SU-DHL-6 (cell line): ENCODE results near the gene RIPK4.

Experiments
- EZH2phosphoT487 ChIP-seq: fragments of 200-600 bp; sonication (generic), shearing (Covaris generic); conservative IDR thresholded peaks from 2 replicates; pipeline ENCODE4 v1.6.1; 2018; ENCODE audit warnings: mild to moderate bottlenecking, antibody characterized with exemption, low read length, moderate library complexity, mixed read lengths
- TF ChIP-seq, protein P1 (sequence below): fragments of 200-600 bp; sonication (generic); IDR thresholded peaks from one replicate; pipeline ENCODE4 v1.5.1; 2017; ENCODE audit warnings: antibody characterized with exemption, mild to moderate bottlenecking, low read length, moderate library complexity; ENCODE audit not compliant: insufficient read depth, poor library complexity, severe bottlenecking

DNA sequence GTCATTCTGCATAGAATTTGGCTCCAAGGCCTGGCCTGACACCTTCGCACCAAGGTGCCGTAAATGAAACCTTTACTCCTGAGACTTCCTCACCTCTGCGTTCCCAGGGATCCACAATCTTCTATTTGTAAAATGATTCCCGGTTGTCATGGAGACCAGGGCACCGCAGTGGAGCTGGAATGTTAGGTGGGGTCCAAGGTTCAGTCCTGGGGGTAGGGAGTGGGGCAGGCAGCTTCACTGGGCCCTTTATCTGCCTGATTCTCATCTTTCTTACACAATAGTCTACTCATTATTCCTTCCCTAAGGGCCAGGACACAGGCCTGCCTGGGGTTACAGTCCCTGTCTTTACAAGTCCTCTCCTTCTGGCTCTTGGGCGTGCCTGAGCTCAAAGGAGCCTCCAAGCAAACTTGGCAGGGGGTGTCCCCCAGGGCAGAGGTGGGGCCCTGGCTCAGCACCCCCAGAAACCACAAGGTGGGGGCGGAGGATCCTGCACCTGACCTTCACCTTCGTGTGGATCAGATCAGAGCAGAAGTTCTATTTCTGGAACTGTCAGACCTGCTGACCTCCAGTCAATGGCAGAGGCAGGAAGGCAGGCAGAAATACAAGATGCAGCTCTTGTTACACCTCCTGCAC lies 51.1 kb downstream of the RIPK4 start:
- TF ChIP-seq, protein P1, sequence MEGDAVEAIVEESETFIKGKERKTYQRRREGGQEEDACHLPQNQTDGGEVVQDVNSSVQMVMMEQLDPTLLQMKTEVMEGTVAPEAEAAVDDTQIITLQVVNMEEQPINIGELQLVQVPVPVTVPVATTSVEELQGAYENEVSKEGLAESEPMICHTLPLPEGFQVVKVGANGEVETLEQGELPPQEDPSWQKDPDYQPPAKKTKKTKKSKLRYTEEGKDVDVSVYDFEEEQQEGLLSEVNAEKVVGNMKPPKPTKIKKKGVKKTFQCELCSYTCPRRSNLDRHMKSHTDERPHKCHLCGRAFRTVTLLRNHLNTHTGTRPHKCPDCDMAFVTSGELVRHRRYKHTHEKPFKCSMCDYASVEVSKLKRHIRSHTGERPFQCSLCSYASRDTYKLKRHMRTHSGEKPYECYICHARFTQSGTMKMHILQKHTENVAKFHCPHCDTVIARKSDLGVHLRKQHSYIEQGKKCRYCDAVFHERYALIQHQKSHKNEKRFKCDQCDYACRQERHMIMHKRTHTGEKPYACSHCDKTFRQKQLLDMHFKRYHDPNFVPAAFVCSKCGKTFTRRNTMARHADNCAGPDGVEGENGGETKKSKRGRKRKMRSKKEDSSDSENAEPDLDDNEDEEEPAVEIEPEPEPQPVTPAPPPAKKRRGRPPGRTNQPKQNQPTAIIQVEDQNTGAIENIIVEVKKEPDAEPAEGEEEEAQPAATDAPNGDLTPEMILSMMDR: no peak
- TF ChIP-seq EZH2phosphoT487: no peak
